HL-60/S4 treated with phorbol 12-myristate 13-acetate at 8.2 ng/mL for 4 days and 3 days (cell line): Measurements from ENCODE around the gene ALPK3.

Source experiments
- in situ Hi-C: fragments of 300-500 bp; cut with MboI; formaldehyde crosslinking; loops from 2 replicates; pipeline ENCODE4 v1.15.0; 2022; ENCODE audit warnings: low sequenced_read_pairs

The ALPK3 gene

DNA sequence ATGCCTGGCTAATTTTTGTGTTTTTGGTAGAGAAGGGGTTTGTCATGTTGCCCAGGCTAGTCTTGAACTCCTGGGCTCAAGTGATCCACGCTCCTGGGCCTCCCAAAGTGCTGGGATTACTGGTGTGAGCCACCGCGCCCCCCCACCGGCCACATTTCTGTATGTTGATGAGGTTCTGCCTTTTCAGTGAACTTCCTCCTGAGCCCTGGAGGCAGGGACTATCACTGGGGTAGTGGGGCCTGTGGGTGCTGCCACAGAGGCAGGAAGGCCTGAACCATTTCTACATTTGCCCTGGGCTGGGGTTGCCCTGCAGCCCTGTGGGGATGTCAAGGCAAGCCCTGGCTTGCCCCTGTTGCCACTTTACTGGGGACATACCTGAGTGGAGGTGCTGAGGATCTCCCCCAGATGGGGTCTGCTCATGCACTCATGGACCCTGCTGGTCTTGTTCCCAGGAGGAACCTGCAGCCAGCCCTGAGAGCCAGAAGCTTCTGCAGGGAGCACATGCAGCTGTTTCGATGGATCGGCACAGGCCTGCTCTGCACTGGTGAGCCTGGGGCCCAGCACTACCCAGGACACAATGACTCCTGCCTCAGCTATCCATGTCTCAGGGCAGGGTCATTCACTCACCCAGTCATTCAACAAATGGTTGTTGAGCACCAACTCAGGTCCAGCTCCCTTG, 73.0 kb downstream of the ALPK3 start:
- in situ Hi-C loops, result no loop called here

DNA sequence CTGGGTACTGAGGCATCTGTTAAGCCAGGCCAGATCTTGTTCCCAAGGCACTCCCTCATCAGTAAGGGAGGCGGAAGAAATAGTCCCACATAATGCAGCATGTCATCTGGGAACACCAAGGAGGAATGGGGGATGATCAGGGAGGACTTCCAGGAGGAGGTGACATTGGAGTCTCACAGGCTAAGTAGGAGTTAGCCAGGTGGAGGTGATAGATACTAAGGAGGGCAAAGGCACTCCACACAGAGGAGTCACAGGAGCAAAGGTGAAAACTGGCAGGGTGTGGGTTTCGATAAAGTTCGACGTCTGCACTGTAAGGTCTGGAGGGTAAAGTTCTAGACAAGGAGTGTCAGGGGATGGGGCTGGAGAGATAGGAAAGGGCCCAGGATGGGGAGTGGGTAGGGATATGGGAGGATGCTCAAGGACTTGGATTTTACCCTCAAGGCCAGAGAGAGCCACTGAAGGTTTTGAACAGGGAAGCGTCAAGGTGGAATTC, 73.6 kb downstream of the ALPK3 start:
- in situ Hi-C loops, result no loop called here

DNA sequence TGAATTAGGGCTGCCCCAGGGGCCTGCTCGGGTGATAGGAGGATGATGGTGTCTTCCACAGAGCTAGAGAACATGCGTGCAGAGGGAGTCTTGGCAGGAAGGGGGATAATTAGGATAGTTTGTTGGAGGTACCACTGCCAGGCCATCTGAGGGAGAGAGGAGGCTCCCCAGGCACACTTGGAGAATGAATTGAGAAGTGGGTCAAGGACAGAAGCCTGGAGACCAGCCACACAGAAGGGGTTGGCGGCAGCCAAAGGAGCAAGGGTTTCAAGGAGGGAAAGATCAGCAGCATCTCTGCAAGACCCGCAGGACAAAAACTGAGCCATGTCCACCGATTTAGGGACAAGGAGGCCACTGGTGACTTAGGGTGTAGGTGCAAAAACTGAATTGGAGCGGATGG, 74.2 kb downstream of the ALPK3 start:
- in situ Hi-C loops, result no loop called here

DNA sequence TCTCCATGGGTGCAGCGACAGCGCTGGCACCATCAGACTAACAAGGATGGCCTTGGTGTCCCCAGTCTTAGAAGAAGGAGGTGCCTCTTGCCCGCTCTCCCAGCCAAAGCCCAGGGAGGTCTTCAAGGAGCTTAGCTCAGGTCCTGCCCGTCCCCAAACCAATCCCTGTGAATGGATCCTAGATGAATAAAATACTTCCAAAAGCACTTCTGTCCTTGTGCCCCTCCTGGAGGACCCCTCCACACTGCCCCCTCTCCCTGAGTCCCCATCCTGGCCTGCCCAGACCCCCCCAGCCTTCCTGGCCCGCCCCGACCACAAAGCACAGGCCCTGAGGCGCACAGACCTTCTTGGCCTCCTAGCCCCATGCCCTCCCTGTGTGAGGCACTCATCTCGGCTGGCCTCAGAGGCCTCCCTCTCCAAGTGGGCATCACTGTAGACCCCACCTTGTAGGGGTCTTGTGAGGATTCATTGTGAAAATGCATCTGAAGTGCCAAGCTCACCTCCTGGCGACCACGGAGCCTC, 75.7 kb downstream of the ALPK3 start:
- in situ Hi-C loops, result no loop called here

DNA sequence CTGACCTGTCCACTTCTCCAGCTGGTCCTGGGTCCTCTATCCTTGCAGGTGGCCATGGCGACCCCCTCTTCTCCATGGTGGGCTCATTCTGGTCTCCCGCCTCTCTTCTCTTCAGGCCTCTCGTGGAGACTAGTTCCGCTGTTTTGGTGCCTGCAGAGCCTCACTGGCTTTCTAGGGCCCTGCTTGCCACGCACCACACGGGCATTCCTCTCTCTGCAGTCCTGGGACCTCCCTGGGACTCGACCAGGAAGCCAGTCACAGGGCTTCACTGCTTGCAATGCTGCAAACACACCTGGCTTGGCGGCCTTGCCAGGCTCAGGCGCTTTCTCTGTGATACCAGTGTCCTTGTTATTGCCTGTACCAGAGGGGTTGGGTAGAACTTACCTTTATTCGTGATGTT, 76.5 kb downstream of the ALPK3 start:
- in situ Hi-C loops, result no loop called here

DNA sequence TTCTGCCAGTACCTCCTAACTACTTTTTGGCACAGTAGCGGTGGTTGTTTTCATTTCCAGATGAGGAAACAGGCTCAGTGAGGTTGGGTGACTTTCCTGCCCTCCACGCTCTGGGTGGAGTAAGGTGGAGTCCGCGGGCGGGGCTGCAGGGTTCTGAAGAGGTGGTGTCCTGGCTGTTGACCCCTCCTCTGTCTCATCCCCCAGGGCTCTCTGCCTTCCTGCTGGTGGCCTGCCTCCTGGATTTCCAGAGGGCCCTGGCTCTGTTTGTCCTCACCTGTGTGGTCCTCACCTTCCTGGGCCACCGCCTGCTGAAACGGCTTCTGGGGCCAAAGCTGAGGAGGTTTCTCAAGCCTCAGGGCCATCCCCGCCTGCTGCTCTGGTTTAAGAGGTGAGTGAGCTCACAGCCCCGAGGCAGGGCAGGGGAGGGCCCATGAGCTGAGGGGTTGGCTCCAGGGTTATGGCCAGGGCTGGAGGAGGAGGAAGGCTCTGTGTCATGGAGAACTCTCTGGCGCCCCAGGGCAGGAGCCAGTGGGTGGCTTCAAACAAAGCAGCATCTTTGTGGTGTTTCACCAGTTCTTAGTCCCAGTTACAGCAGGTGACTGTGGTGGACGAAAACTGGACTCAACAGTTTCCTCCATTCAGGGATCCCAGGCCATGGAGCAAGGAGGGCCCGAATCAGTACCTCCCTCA, 77.7 kb downstream of the ALPK3 start:
- in situ Hi-C loops, result no loop called here

DNA sequence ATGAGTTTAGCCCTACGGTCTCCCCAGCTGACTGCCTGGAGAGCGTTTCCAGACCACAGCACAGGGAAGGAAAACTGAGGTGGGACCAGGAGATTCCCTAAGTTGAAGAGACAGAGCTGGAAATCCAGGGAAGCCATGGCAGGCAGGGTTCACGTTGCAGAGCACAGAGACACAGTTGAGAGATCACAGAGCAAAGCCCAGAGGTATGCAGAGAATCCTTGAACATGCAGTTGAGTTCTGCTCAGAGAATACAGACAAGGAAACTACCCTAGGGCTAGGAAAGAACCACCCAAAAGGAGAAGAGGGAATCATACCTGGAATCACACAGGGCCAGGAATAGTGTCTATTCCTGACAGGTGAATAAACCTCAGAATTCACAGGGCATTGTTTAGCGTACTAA, 81.6 kb downstream of the ALPK3 start:
- in situ Hi-C loops, result no loop called here

DNA sequence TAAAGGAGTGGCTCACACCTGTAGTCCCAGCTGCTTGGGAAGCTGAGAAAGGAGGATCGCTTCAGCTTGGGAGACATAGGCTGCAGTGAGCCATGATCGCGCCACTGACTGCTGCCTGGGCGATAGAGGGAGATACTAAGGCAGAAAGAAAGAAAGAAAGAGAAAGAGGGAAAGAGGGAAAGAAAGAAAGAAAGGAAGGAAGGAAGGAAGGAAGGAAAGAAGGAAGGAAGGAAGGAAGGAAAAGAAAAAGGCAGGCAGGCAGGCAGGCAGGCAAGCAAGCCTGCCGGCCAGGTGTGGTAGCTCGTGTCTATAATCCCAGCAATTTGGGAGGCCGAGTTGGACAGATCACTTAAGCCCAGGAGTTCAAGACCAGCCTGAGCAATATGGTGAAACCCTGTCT, 82.6 kb downstream of the ALPK3 start:
- in situ Hi-C loops, result no loop called here

DNA sequence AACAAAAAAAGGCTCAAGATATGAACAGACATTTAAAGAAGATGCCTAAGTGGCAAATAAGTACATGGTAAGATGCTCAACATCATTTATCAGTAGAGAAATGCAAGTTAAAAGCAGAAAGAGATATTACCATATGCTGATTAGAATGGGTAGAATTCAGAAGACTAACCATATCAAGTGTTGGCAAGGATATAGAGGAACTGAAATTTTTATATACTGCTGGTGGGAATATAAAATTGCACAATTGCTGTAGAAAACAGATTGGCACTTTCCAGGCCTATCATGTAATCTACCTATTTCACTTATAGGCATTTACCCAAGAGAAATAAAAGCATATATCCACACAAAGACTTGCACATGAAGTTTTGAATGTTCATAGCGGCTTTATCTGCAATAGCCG, 84.4 kb downstream of the ALPK3 start:
- in situ Hi-C loops, result no loop called here

DNA sequence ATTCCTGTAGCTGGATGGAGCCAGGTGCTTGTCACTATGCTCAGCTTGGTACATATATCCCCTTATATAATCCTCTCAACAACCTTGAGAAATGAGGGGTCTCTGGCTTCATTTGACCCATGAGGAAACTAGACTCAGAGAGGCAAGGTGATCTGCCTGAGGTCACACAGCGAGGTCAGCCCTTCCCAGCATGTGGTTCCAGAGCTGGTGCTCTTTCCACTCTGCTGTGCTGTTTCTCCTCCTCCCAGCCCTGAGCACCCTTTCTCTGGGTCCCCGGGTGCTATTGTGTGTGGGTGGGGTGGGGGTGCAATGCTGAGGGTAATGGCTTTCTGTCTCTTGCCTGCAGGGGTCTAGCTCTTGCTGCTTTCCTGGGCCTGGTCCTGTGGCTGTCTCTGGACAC, 86.6 kb downstream of the ALPK3 start:
- in situ Hi-C loops, result no loop called here

DNA sequence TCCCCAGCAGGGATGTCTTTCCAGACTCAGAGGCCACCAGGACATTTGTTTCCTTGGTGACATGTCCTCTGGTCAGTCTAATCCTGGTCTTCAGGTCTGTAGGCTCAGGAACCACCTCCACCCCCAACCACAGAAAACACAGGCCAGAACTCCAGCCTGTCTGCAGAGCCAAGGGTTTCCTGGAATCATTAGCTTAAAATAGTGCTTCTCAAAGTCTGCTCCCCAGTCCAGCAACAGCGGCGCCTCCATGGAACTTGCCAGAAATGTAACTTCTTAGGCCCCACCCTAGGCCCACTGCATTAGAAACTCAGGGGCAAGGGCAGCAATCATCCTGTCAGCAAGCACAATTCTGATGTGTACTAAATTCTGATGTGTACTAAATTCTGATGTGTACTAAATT, 87.3 kb downstream of the ALPK3 start:
- in situ Hi-C loops, result no loop called here

DNA sequence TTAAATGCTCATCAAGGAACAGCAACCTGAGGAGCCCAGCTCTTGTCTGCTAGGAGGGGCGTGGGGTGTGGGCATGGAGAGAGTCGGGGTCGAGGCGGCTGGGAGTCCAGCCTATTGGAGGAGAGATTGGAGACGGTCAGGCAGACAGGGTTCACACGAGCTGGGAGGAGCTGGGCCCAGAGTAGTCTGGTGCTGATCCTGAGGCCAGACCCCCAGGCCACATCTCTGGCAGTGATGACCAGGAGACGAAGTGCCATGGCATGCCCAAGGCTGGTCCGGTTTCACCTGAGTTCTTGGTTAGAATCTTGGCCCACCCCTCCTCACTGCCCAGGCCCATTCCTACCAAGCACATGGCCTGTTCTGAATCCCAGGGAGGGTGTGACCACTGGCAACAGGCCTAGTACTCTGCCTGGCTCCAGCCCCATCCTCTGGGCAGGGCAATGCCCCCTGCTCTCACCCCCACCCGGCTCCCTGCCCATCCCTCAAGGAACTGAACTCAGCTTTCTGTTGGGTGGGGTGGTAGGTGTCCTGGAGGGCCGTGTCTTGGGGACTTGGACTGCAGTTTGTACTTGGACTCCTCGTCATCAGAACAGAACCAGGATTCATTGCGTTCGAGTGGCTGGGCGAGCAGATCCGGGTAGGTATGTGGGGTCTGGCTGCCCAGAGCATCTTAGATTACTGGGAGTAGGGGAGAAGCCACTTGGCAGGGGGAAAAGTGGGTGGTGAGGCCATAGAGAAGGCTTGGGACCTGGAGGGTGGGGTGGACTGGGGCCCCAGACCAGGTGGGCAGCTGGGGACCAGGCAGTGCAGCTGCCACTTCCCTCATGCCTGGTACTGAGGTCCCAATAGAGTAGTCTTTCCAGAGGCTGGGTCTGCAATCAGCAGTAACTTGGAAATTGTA, 88.1 kb downstream of the ALPK3 start:
- in situ Hi-C loops, result no loop called here

DNA sequence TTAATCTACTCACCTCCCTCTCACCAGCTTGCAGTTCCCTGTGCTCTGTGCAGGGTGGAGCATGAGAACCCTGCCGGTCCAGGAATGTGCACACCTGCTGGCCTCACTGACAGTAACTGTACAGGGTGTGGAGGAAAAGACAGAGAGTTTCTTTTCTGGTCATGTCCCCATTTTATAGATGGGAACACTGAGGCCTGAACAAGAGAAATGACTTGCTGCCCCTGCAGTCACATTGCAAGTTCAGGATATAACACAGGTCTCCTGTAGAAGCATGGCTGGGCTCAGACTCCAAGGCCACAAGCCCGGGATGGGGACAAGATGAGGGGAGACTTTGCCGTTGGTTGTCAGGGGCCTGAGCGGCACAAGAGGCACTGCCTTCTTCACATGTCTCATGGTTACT, 90.6 kb downstream of the ALPK3 start:
- in situ Hi-C loops, result no loop called here

DNA sequence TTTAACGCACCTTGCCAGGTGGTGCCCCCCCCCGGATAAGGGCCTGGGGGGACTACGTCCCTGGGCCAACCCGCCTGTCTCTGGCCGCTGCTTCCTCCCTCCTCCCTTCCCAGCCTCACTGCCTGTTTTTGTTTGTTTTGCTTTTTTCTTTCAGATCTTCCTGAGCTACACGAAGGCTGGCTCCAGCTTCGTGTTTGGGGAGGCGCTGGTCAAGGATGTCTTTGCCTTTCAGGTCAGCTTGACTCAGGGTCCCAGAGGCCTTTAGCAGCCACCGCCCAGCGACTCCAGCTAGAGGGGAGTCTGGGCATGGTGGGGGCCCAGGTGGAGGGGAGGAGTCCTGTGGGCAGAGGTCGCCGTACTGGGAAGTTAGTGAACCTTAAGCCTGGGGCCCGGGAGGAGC, 91.4 kb downstream of the ALPK3 start:
- in situ Hi-C loops, result no loop called here

DNA sequence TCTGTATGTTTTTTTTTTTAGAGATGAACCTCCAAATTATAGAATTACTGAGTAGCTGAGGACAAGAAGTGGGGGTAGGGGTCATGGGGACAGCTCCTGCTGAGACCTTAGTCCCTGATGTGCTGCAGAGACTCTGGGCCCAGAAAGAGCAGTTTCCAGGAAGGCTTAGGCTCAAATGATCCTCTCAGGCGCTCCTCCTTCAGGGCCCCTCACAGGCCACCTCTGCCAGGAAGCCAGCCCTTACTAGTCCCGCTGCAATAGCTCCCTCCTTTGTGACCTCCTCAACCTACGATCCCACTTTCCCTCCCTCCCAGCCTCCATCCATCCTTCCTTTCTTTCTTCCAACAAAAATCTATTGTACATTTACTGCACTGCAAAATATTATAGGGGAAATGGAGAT, 91.9 kb downstream of the ALPK3 start:
- in situ Hi-C loops, result no loop called here

DNA sequence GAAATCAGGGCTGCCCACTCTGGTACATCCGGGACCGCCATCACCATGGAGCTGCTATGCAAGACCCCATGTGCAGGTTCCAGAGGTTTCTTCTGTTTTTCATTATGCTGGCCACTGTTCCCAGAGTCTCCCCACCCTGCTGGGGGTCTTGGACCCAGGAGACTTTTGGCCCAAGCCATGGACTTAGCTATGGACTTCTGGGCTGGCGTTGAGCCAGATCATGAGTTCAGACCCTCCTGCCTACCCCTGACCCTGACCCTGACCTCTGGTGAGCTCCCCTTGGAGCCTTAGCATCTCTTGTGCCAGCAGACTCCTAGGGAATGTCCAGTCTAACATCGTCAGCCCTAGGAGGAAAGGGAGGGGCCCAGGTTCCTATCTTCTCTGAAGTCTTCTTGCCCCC, 92.6 kb downstream of the ALPK3 start:
- in situ Hi-C loops, result no loop called here

DNA sequence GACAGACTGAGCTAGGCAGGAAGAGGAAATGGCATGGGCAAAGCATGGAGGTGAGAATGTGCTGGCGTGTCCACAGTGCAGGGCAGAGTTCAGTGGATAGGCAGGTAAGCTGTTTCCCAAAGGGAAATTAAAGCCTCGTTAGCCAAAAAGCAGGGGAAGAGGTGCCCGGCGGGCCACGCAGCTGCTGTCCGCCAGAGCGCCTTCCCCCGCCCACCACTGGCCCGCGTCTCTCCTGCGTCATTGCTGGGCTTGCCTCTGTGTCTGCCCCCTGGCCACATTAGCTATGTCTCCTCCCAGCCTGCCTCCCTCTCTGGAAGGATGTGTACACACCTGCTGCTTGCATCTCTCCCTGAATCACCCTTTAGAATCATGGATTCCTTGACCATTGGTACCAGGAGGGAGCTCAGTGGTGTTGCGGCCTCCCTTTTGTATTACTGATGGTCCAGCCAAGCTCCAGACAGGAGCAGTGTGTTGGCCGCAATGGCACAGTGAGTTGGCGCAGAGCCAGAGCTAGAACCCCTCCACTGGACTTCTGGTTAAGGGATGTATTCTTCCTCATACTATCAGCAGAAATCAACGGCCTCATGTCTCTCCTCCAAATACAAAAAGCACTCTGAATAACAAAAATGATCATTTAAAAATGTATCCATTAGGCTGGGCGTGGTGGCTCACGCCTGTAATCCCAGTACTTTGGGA, 93.9 kb downstream of the ALPK3 start:
- in situ Hi-C loops, result no loop called here

DNA sequence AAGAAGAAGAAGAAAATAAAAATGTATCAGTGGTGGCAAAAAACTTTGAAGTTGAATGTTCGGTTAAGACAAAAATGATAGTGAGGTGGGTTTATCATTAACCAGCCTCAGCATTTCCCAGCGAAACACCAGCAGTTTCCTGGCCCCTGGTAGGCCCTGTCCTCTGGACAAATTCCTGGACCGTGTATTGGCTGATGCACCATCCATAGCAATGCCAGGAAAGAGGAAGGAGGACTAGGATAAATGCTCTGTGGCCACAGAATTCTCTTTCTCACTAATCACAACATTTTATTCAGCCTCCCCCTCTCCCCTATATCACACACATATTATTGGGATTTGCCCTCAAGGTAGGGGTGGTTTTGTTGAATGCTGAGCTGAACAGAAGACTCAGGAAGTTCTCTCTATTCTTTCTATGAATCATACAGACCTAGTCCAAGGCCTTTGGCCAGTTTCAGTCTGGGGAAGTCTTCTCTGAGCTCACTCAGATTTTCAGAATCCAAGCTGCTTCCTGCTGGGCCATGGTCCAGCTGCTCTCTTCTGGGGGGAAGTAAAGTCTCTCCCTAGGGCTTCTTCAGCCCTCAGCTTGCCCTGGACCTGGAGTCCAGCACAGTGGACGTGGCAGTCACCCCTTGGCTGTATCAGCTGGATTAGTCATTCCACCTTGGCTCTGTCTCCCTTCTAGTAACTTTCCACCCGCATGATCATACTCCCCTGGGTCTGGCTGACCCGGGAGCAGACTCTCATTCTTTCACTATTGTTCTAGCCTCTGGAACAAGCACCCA, 94.9 kb downstream of the ALPK3 start:
- in situ Hi-C loops, result no loop called here

DNA sequence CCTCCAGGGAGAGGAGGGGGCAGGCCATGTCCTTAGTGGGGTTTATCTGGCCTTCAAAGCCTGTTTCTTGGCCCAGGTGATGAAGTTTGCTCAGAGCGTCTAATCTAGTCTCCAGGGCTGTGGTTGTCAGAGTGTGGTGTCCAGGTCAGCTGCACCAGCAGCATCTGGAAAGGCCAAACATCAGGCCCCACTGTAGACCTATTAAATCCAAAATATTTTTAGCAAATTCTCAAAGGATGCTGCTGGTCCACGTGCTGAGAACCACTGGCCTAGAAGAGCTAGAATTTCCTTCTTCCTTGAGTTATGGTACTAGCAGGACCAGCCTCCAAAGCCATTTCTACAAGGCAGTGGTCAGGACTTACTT, 96.2 kb downstream of the ALPK3 start:
- in situ Hi-C loops, result no loop called here

DNA sequence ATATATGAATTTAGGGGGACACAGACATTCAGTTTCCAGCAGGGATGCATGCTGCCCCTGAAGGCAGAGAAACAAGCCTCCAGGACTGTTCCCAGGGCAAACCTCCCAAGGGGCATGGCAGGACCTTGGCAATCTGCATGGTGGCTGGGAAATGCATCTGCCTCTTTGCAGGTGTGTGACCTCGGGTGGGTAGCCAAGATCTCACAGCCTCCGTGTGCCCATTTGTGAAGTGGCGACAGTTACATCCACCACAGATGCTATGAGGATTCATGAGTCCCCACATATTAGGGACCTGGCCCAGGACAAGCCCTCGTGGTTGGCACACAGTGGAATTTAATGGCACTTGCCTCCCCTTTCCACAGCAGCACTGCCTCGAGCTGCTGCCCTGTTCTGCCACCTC, 97.2 kb downstream of the ALPK3 start:
- in situ Hi-C loops, result no loop called here
